Urinary bladder (tissue), 4 donors: ENCODE data around the gene FOXF2. TPM values are rescaled to one million over a fixed set of nuclear protein-coding genes. Genes with fewer than 3 reads are reported as not detected.
"Not testable (repeated sequence)": the region's sequence is repeated elsewhere in the genome, so short reads cannot be mapped to it uniquely, and the experiment has no call there.

ENCODE experiments used
- DNase-seq: peaks from one replicate; pipeline ENCODE4 v3.0.0-alpha.2; 2015; ENCODE audit errors: extremely low spot score
- H3K27ac ChIP-seq: one replicate; pipeline ENCODE4 v1.5.1; 2013; ENCODE audit warnings: low read depth, mild to moderate bottlenecking, moderate library complexity
- H3K36me3 ChIP-seq: one replicate; pipeline ENCODE4 v1.6.1; 2013; ENCODE audit warnings: mild to moderate bottlenecking, moderate library complexity; ENCODE audit not compliant: insufficient read depth
- H3K4me1 ChIP-seq: one replicate; pipeline ENCODE4 v1.6.1; 2013; ENCODE audit warnings: mild to moderate bottlenecking, moderate library complexity; ENCODE audit not compliant: insufficient read depth
- H3K4me3 ChIP-seq: one replicate; pipeline ENCODE4 v1.5.1; 2013; ENCODE audit warnings: low read depth, low read length
- WGBS: extraction: QIAGEN DNeasy Blood & Tissue Kit; methylation state at CpG from one replicate; pipeline ENCODE4 v1.1.7; 2013; 5-methylcytosine and 5-hydroxymethylcytosine counted together
- polyA plus RNA-seq: library from polyadenylated mRNA; stranded (reverse); fragments of 200-250 nt; gene quantifications from one replicate; pipeline ENCODE4 v1.2.3, GENCODE V29; 2013
- total RNA-seq: library from RNA; depleted of rRNA; stranded (reverse); fragments of >200 nt; gene quantifications from one replicate; pipeline ENCODE4 v1.2.3, GENCODE V29; 2014
- donor health status: healthy with polysubstance abuse.
- donor health status: healthy.

FOXF2 gene
- total RNA-seq (6.6 TPM), polyA plus RNA-seq (13.1 TPM)

DNA sequence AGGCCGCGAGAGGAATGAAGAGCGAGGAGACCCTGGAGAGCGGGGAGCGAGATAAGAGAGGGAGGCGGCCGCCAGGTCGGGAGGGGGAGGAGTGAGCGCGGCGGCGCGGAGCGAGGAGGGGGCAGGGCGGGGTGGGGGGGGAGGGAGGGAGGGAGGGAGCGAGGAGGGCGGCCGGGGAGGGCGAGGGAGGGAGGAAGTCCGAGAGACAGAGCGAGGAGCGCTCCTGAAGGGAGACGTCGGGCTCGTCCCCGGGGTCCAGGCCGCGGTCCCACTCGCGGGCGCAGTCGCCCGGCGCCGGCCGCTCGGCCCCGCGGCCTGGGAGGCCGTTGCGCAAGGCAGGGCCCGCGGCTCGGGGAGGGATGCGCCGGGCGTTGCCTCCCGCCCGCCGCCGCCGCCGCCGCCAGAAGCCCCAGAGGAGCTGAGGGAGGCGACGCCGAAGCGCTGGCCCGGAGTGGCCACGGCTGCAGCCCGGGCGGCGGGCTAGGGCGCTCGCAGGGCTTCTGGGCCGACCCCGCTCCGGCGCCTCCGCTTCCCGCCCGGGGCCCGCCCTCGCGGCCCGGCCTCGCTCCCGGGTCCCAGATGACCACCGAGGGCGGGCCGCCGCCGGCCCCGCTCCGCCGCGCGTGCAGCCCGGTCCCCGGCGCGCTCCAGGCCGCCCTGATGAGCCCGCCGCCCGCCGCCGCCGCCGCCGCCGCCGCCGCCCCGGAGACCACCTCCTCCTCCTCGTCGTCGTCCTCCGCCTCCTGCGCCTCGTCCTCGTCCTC is at the start of gene FOXF2:
TSS of gene FOXF2 (plus strand) at position 208 of the 764 bp plus-strand sequence. CDS start at position 580, 372 bp downstream.
- DNase-seq = no peak
- H3K27ac ChIP-seq = peak within 1 kb of the TSS; percentile 68
- peak within 1 kb of the TSS; percentile 73 for H3K4me3 ChIP-seq
- H3K36me3 ChIP-seq = no peaks in the 10 kb centered on the region
- no peaks in the 10 kb centered on the region for H3K4me1 ChIP-seq
- under 1% methylated on average over 110 of the region's 112 CpGs for WGBS

DNA sequence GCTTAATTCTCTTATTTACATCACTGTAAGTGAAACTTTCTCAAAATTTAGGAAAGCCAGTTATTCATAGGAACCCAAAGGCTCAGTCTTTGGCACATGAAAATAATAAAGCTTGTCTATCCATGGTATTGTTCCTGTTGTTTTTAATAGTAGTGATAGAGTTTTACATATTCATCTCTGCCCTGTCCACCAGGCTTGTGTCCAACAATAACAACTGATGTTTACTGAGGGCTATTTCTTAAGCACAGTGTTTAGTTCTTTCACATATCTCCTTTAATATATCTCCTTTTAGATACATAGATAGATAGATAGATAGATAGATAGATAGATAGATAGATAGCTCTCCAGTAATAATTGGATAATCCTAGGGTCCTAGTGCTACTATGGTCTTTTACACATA is 43.3 kb upstream of the FOXF2 start:
- H3K27ac ChIP-seq = no peak overlapping the region
- no peaks in the 10 kb centered on the region for H3K36me3 ChIP-seq
- H3K4me3 ChIP-seq = no peak overlapping the region
- no peaks in the 10 kb centered on the region for H3K4me1 ChIP-seq
- no peak for DNase-seq

DNA sequence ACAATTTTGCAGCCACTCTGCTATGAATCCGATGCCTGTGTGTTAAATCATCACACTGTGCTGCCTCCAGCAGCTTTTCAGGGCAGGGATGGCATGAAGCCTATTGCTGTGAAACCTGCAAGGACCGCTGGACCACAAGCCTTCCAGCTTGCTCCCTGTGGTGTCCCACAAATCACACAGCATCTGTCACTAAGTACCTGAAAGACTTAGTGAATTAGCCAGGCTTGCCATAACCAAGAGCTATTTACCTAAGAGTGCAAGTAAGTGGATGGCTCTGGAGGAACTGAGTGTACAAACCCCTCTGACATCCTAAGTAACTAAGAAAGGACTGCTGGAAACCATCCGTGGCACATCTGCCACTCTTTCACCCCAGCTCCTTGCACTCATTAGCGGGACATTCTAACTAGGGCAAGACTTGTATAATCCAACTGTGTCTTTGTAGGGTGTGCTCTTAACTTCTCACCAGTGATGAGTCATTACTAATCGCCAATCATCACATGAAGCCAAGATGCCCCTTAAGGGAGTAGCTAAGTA is 42.8 kb upstream of the FOXF2 start:
- no peak overlapping the region for H3K4me3 ChIP-seq
- WGBS = 68% methylated on average over 5 of the region's 5 CpGs
- H3K36me3 ChIP-seq = no peaks in the 10 kb centered on the region
- no peak overlapping the region for H3K27ac ChIP-seq
- no peaks in the 10 kb centered on the region for H3K4me1 ChIP-seq
- no peak for DNase-seq

DNA sequence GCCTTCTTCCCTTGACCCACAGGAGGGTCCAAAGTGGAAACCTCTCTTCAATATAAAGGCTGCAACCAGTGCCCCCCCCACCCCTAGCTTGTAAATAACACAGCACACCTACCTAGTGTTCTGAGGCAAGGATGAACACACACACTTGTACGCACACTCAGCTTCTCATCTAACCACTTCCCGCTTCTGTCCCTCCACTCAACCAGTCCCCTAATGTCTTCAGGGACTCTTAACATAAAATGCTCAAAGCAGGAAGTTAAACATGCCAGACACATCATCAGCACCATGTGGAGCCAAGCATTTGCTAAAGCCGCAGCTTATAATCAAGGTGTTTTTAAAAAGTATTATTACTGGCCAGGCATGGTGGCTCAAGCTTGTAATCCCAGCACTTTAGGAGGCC is 42.2 kb upstream of the FOXF2 start:
- Histone ChIP-seq H3K36me3 (no peaks in the 10 kb centered on the region), H3K4me3 (no peak overlapping the region), H3K27ac (no peak overlapping the region), H3K4me1 (no peaks in the 10 kb centered on the region)
- 66% methylated on average over 3 of the region's 3 CpGs for WGBS
- DNase-seq = no peak

DNA sequence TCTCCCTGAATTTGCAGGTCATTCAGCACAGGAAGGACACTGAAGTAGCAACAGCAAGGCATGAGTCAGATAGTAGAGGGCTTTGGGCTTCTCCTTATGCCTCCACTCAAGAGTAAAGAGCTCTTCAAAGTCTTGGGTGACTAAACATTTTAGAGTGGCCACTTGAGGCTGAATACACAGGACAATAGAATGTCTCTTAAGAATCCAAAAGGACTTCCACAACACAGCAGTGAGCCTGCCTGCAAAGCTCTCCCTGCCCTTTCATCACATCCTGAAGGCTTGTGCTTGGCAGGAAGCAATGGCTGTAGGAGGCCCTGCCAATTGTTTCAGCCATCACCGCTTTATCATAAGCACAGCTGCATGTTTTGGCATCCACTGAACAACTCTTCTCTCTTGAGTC is 40.7 kb upstream of the FOXF2 start:
- Histone ChIP-seq H3K27ac (no peak overlapping the region), H3K4me3 (no peak overlapping the region), H3K4me1 (no peaks in the 10 kb centered on the region), H3K36me3 (no peaks in the 10 kb centered on the region)
- 27% methylated on average over 1 of the region's 1 CpG for WGBS
- DNase-seq = no peak

DNA sequence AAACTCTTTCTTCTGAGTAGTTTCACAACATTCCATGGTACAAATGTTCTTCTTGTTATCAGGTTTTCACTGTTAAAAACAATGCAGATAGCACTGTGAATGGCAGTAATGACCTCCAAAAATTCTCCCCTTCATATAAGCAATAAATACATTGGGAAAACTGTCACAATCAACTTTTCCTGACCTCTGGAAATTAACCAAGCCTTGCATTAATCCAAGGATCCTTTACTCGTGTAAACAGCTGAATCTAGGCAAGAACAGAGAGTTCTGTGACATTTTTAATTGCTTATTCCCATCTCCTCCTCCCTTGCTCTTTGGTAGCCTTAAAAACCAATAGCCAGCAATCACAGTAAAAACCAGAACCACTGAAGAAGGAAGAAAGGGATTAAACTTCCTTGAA is 39.7 kb upstream of the FOXF2 start:
- no peak for DNase-seq
- WGBS = 23% methylated on average over 1 of the region's 1 CpG
- H3K27ac ChIP-seq = no peak overlapping the region
- H3K36me3 ChIP-seq = no peaks in the 10 kb centered on the region
- no peak overlapping the region for H3K4me3 ChIP-seq
- H3K4me1 ChIP-seq = no peaks in the 10 kb centered on the region

DNA sequence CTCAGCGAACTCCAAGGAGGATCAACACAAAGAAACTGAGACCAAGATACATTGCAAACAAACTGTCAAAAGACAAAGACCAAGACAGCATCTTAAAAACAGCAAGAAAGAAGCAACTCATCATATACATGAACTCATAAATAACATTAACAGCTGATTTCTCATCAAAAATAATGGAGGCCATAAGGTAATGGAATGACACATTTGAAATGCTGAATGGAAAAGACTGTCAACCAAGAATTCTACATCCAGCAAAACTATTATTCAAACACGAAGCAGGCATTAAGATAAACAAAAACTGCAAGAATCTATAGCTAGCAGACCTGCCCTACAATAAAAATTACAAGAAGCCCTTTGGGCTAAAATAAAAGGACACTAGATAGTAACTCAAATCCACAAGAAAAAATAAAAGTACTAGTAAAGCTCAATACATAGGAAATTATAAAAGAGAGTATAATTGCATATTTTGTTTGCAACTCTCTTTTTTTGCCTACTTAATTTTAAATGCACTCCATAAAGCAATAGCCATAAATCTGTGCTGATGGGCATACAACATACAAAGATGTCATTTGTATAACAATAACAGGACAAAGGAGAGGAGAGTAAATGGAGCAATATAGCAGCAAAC is 37.9 kb upstream of the FOXF2 start:
- Histone ChIP-seq H3K4me3 (no peak overlapping the region), H3K4me1 (no peaks in the 10 kb centered on the region), H3K27ac (no peak overlapping the region), H3K36me3 (no peaks in the 10 kb centered on the region)
- 91% methylated on average over 2 of the region's 2 CpGs for WGBS
- no peak for DNase-seq

DNA sequence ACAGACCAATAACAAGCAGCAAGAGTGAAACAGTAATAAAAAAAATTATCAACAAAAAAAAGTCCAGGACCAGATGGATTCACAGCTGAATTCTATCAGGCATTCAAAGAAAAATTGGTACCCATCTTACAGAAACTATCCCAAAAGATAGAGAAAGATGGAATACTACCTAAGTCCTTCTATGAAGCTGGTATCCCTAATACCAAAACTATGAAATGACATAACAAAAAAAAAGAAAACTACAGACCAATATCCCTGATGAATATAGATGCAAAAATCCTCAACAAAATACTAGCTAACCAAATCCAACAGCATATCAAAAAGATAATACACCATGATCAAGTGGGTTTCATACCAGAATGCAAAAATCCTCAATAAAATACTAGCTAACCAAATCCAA is 34.3 kb upstream of the FOXF2 start:
- not testable (repeated sequence) for H3K27ac ChIP-seq, H3K36me3 ChIP-seq, H3K4me1 ChIP-seq, H3K4me3 ChIP-seq, DNase-seq

DNA sequence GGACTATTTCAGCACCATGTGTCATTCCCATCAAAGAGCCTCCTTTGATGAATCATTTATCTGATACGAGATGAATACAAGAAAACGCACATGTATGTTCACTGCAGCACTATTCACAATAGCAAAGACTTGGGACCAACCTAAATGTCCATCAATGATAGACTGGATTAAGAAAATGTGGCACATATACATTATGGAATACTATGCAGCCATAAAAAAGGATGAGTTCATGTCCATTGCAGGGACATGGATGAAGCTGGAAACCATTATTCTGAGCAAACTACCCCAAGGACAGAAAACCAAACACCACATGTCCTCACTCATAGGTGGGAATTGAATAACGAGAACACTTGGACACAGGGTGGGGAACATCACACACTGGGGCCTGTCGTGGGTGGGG is 27.7 kb upstream of the FOXF2 start:
- 86% methylated on average over 4 of the region's 4 CpGs for WGBS
- not testable (repeated sequence) for DNase-seq, H3K36me3 ChIP-seq, H3K27ac ChIP-seq, H3K4me1 ChIP-seq, H3K4me3 ChIP-seq

DNA sequence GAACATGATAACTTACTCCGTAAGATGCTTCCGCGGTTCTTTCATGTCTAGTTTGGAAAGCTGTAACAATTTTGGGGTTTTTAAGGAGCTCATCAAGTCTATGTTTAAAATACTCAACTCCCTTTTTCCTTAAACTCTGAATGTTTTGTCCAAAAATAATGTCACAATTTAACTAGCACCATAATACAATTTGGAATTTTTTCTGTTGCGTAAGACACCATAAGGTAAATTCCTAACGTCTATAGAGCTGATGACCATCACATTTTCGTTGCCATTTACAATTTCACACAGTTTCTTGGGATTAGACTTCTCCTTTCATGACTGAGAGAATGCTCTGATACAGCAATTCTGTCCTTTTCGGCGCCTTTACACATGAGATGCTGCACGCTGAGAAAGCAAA is 26.7 kb upstream of the FOXF2 start:
- DNase-seq = no peak
- H3K36me3 ChIP-seq = no peaks in the 10 kb centered on the region
- no peak overlapping the region for H3K27ac ChIP-seq
- no peak overlapping the region for H3K4me3 ChIP-seq
- 93% methylated on average over 9 of the region's 9 CpGs for WGBS
- no peaks in the 10 kb centered on the region for H3K4me1 ChIP-seq

DNA sequence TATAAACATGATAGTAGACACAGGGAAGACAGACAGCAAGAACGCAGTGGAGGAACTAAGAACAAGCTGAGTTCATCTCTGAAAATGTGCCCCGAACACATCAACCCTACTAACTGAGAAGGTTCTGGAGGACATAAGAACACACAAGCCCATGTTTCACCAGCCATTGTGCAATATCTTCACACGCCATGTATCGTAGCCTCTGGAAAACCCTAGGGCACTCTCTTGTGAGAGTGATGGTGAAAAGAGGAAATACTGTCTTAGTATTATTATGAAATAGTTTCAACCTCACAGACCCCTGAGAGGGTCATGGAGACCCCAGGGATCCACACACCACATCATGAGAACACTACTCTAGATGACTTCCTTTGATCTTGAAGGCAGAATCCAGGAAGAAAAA is 26.1 kb upstream of the FOXF2 start:
- no peaks in the 10 kb centered on the region for H3K36me3 ChIP-seq
- no peak overlapping the region for H3K27ac ChIP-seq
- H3K4me3 ChIP-seq = no peak overlapping the region
- no peak for DNase-seq
- no peaks in the 10 kb centered on the region for H3K4me1 ChIP-seq
- 87% methylated on average over 4 of the region's 4 CpGs for WGBS

DNA sequence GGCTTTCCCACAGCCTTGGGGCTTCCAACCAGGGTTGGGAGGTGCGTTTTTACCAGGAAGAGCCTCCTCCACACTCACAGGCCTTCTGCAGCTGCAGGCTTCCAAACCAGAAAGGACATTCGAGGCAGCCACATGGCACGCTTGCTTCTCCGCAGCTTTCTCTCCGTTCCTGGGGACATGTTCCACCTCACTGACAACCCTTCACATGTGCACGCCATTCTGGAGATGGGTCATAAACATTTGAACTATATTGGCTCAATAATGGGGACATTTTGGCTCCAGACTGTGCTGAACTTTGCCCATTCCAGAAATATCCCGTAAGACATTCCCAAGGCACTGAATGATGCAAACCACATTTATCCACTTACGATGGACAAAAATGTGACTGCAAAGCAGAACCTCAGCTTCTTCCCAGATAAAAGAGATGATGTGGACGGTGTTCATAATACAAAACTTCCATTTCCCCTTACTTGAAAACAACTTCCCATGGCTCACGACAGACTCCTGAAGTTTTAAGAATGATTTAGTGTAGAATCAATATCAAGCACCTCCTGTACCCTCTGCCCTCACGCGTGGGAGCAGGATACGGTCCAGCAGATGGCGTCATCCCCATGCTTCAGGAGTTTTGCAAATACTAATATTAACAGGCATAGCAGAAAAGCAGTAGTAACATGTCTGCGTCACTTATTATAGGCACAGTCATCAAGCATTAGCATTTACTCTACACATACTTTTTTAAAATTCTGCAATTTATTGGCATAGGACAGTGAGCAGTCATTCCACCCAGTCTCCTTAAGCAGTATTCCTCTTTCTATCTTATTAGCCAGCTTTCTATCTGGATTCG is 25.4 kb upstream of the FOXF2 start:
- H3K36me3 ChIP-seq = no peaks in the 10 kb centered on the region
- no peaks in the 10 kb centered on the region for H3K4me1 ChIP-seq
- no peak for DNase-seq
- no peak overlapping the region for H3K27ac ChIP-seq
- 60% methylated on average over 16 of the region's 16 CpGs for WGBS
- no peak overlapping the region for H3K4me3 ChIP-seq

DNA sequence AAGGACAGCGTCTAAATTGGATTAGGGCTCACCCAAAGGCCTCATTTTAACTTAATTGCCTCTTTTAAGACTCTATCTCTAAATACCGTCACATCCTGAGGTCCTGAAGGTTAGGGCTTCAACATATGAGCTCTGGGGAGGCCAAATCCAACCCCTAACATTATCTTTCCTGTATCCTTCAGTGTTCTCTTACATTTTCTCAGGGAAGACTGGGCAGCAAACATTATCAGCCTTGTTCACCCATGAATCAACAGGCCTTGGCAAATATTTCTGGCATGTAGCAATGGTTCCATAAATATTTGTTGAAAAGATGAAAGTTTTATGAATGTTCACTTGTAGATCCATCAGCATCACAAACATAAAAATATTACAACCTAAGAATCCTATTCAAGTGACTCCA is 24.6 kb upstream of the FOXF2 start:
- no peak overlapping the region for H3K27ac ChIP-seq
- DNase-seq = no peak
- H3K36me3 ChIP-seq = no peaks in the 10 kb centered on the region
- 64% methylated on average over 2 of the region's 2 CpGs for WGBS
- H3K4me3 ChIP-seq = no peak overlapping the region
- H3K4me1 ChIP-seq = no peaks in the 10 kb centered on the region

DNA sequence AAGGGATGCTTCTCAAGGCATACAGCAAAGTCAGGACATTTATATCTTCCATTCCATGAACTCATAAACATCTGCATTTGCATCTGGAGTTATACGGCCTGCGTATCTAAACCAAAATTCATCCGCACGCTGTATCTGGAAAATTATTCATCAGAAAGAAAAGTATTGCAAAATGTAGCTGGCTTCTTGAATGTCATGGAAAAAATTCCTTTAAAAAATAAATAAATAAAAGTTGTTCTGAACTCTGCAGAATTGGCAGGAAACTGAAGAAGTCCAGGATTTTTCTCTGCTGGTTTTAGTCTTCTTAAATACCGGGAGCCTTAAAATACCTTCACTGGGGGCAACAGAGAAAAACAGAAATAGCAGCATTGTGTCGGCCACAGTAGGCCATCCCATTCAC is 23.7 kb upstream of the FOXF2 start:
- WGBS = 66% methylated on average over 6 of the region's 6 CpGs
- no peaks in the 10 kb centered on the region for H3K36me3 ChIP-seq
- no peak for DNase-seq
- H3K4me1 ChIP-seq = no peaks in the 10 kb centered on the region
- no peak overlapping the region for H3K27ac ChIP-seq
- H3K4me3 ChIP-seq = no peak overlapping the region
